Ascending aorta (tissue), 2 donors: ENCODE data around the gene DUSP16. TPM values are rescaled to one million over a fixed set of nuclear protein-coding genes. Genes with fewer than 3 reads are reported as not detected.

Experiments used
- DNase-seq, 2 donors: peaks; one replicate each; pipeline ENCODE4 v3.0.0-alpha.2; 2019; ENCODE audit warnings: low spot score in 2 of 2
- H3K27ac ChIP-seq, 2 donors: fragments of 200-600 bp; sonication (generic); one replicate each; pipeline ENCODE4 v1.5.1; 2016 to 2017; ENCODE audit warnings: mild to moderate bottlenecking in 1 of 2
- H3K27me3 ChIP-seq: fragments of 200-600 bp; sonication (generic); one replicate; pipeline ENCODE4 v1.5.1; 2017
- H3K36me3 ChIP-seq, 2 donors: fragments of 200-600 bp; sonication (generic); one replicate each; pipeline ENCODE4 v1.5.1; 2016
- H3K4me1 ChIP-seq, 2 donors: fragments of 200-600 bp; sonication (generic); one replicate each; pipeline ENCODE4 v1.5.1; 2016 to 2017; ENCODE audit warnings: mild to moderate bottlenecking in 1 of 2
- H3K4me3 ChIP-seq, 2 donors: fragments of 200-600 bp; sonication (generic); one replicate each; pipeline ENCODE4 v1.5.1; 2016 to 2017; ENCODE audit warnings: mild to moderate bottlenecking in 1 of 2
- H3K9me3 ChIP-seq, 2 donors: fragments of 200-600 bp; sonication (generic); one replicate each; pipeline ENCODE4 v1.5.1; 2016
- intact Hi-C: fragments of 100-400 bp; cut with DNase I; formaldehyde crosslinking; loops from one replicate; pipeline ENCODE4 v1.15.1; 2023
- total RNA-seq: library from RNA; depleted of rRNA; stranded (reverse); fragments of >200 nt; gene quantifications from one replicate; pipeline ENCODE4 v1.1.0, GENCODE V29; 2016
- TF ChIP-seq, protein P1 (sequence below), 3 experiments: fragments of 200-600 bp in 2 of 3; fragments of 450-650 bp in 1 of 3; sonication (generic) in 2 of 3; IDR thresholded peaks; one replicate each; pipeline ENCODE4 v1.5.1; 2016 to 2019; ENCODE audit warnings: antibody characterized with exemption in 3 of 3, mild to moderate bottlenecking in 1 of 3, moderate library complexity in 1 of 3

Gene DUSP16
- total RNA-seq, 1 donor from 2014 or later, result 54.8 TPM

DNA sequence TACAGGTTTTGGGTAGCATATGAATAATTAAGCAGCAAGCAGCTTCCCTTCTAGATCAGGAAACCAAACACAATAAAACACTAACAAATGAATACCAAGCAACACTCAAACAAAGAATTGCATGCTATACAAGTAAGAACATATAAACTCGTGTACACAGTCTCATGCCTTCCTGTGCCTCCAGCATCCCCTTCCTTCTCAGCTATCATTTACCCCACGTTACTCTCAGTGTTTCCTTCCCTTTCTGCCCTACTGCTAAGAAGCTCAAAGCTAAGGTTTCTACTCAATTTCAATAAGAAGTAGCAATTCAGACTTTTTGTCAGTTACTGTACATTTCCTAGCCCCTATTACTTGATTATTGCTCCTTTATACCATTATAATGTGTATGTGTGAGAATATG, 81.0 kb downstream of the DUSP16 start:
- TF ChIP-seq, protein P1, sequence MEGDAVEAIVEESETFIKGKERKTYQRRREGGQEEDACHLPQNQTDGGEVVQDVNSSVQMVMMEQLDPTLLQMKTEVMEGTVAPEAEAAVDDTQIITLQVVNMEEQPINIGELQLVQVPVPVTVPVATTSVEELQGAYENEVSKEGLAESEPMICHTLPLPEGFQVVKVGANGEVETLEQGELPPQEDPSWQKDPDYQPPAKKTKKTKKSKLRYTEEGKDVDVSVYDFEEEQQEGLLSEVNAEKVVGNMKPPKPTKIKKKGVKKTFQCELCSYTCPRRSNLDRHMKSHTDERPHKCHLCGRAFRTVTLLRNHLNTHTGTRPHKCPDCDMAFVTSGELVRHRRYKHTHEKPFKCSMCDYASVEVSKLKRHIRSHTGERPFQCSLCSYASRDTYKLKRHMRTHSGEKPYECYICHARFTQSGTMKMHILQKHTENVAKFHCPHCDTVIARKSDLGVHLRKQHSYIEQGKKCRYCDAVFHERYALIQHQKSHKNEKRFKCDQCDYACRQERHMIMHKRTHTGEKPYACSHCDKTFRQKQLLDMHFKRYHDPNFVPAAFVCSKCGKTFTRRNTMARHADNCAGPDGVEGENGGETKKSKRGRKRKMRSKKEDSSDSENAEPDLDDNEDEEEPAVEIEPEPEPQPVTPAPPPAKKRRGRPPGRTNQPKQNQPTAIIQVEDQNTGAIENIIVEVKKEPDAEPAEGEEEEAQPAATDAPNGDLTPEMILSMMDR (IDR thresholded peaks at IDR 0.05), result no peak
- Histone ChIP-seq H3K4me3 (no peak overlapping the region), H3K4me1 (no peaks in the 10 kb centered on the region), H3K27me3 (no peaks in the 10 kb centered on the region), H3K27ac (no peak overlapping the region), H3K9me3 (no peaks in the 10 kb centered on the region), H3K36me3 (peaks cover 27 to 64% of the 10 kb centered on the region in 2 donors)
- DNase-seq, result no peak
- intact Hi-C loops, result no loop called here

DNA sequence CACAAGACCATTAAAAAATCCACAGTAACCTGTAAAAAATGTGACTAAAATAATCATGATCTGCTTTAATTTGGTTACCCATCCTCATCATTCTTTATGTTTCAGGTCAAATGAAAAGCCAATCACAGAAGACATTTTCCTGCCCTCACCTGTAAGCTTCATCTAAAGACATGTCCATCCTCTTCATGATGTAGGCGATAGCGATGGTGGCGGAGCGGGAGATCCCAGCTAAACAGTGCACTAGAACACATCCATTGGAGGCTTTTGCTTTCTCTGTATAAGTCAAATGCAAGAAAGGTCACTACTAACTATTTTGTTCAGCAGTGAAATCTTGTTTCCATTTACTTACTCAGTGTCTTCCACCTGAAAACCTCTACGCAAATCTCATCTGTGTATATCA, 82.6 kb downstream of the DUSP16 start:
- Histone ChIP-seq H3K4me3 (no peak overlapping the region), H3K27me3 (no peaks in the 10 kb centered on the region), H3K36me3 (peaks cover 35 to 63% of the 10 kb centered on the region in 2 donors), H3K27ac (no peak overlapping the region), H3K9me3 (no peaks in the 10 kb centered on the region), H3K4me1 (no peaks in the 10 kb centered on the region)
- no peak for DNase-seq
- TF ChIP-seq, protein P1 (IDR thresholded peaks at IDR 0.05), result no peak
- intact Hi-C loops, result no loop called here

DNA sequence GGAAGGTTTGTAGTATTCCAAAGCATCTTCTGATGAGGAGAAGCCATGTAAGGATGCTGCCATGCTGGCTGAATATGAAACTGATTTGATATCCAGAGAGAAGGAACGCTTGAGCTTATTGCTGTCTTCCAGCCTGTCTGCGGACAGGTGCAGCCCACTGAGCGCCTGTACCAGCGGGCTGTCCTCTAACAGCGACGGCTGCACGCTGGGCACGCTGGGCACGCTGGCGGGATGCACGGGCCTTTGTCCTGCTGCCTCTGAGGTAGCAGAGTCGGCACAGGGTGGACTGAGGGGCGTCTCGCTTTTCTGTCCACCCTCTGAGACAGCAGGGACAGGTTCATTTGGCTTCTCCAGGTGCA, 85.2 kb downstream of the DUSP16 start:
- TF ChIP-seq, protein P1 (IDR thresholded peaks at IDR 0.05), result no peak
- Histone ChIP-seq H3K27me3 (no peaks in the 10 kb centered on the region), H3K36me3 (peaks cover 31 to 50% of the 10 kb centered on the region in 2 donors), H3K4me1 (no peaks in the 10 kb centered on the region), H3K9me3 (no peaks in the 10 kb centered on the region), H3K27ac (no peak overlapping the region), H3K4me3 (no peak overlapping the region)
- no peak for DNase-seq
- intact Hi-C loops, result no loop called here

DNA sequence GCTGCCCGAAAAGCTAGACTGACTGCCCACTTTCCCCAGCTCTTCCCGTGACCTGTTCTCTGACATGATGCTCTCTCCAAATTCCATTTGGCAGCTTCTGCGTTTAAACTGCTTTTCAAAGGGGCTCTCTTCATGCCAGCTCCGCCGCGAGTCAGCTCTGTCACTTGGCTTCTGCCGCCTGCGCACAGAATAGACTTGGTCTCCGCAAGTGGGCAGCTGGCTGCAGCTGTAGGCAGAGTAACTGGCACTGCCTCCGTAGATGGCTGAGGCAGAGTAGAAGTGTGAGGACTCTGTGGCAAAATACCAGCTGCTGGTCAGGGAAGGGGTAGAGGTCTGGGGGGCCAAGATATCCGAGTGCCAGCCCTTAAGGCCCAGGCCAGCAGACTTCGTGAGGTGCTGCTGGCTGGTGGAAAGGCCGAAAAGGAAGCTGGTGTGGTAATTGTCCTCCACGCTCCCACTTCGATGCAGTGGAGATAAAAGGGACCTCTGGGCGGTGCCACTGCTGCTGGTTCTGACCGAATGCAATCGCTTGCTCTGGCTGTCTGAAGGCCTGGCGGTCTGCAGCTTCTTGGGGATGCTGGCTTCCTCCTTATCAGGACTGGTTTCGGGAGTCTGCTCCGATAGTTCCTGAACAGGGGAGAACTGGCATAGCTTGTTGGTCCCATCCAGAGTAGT, 85.7 kb downstream of the DUSP16 start:
- H3K36me3 ChIP-seq, result peaks cover 29 to 45% of the 10 kb centered on the region in 2 donors
- H3K27ac ChIP-seq, result no peak overlapping the region

DNA sequence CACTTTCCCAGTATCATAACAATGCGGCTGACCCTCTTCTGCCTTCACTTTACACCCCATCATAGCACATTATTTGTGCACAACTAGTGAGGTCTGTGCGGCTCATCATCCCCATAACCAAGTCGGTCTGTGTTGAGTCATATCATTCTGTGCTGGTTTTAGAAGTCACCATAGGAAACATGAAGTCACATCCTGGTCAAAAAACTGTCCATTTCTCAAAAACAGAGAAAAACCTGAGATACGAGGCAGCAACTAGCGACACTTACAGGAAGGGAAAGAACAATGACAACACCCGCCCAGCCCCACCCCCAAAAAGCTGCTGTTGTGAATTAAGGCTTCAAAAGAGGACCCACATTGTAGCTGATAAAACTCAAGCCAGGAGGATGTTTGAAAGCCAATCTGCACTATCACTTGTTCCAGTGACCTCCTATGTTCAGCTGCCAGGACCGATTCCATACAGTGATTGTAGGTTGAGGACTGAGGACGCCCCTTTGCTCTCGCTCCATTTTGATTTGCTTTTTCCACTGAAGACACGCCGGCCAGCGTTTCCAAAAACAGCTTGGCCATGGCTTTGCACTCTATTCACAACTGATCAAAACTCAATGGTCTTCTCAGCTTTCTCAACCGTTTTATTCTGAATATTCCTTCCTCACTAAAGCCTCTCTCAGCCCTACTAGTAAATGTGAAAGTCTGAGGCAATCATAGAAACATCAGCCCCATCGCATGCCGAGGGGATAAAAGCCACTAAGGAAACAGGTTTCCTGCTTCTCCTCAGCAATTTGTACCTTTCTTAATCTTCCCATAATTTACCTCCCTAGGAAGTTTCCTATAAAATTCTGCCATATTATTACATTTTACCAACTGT, 87.5 kb downstream of the DUSP16 start:
- H3K4me1 ChIP-seq, result no peaks in the 10 kb centered on the region
- no peaks in the 10 kb centered on the region for H3K27me3 ChIP-seq
- H3K9me3 ChIP-seq, result no peaks in the 10 kb centered on the region
- no peak overlapping the region for H3K4me3 ChIP-seq
- TF ChIP-seq, protein P1 (IDR thresholded peaks at IDR 0.05), result no peak
- intact Hi-C loops, result no loop called here
- no peak for DNase-seq
- peak overlapping the region; percentile 22 to 36 for H3K27ac ChIP-seq
- H3K36me3 ChIP-seq, result peaks cover 29 to 45% of the 10 kb centered on the region in 2 donors

More for the DNA sequence above, 85.7 kb downstream of the DUSP16 start:
- no peak overlapping the region for H3K4me3 ChIP-seq
- H3K9me3 ChIP-seq, result no peaks in the 10 kb centered on the region
- DNase-seq, result no peak
- no peaks in the 10 kb centered on the region for H3K27me3 ChIP-seq
- H3K4me1 ChIP-seq, result no peaks in the 10 kb centered on the region
- TF ChIP-seq, protein P1 (IDR thresholded peaks at IDR 0.05), result no peak
- intact Hi-C loops, result no loop called here
